ENCODE measurements around the gene LRRC8E.

The LRRC8E gene

GRCh38 chr19:7888145-7888825 lies at the start of gene LRRC8E:
Gene LRRC8E (plus strand): TSS chr19:7888510. CDS start chr19:7895604, 7,094 bp downstream.
- peak; percentile 49 for DNase-seq

GRCh38 chr19:7839476-7839875 lies 48.8 kb upstream of the LRRC8E start:
- DNase-seq: no peak

GRCh38 chr19:7840629-7841028 lies 47.7 kb upstream of the LRRC8E start:
- DNase-seq: no peak

- no peak for DNase-seq
Observed at GRCh38 chr19:7841751-7842660, 46.3 kb upstream of the LRRC8E start.

GRCh38 chr19:7842661-7843294 lies 45.5 kb upstream of the LRRC8E start:
- DNase-seq: no peak

- DNase-seq: no peak
Observed at GRCh38 chr19:7843521-7843920, 44.8 kb upstream of the LRRC8E start.

GRCh38 chr19:7844405-7844804 lies 43.9 kb upstream of the LRRC8E start:
- DNase-seq: no peak

GRCh38 chr19:7844951-7845350 lies 43.4 kb upstream of the LRRC8E start:
- no peak for DNase-seq

- DNase-seq: no peak
Observed at GRCh38 chr19:7845390-7846154, 42.7 kb upstream of the LRRC8E start.

GRCh38 chr19:7846155-7846646 lies 42.1 kb upstream of the LRRC8E start:
- DNase-seq: no peak

GRCh38 chr19:7847664-7848063 lies 40.6 kb upstream of the LRRC8E start:
- no peak for DNase-seq

- DNase-seq: no peak
Observed at GRCh38 chr19:7848779-7849457, 39.4 kb upstream of the LRRC8E start.

GRCh38 chr19:7849631-7849999 lies 38.7 kb upstream of the LRRC8E start:
- DNase-seq: no peak

GRCh38 chr19:7850000-7850813 lies 38.1 kb upstream of the LRRC8E start:
- DNase-seq: no peak

- no peak for DNase-seq
Observed at GRCh38 chr19:7850945-7851622, 37.2 kb upstream of the LRRC8E start.

GRCh38 chr19:7851623-7852500 lies 36.4 kb upstream of the LRRC8E start:
- no peak for DNase-seq

- DNase-seq: peak; percentile 67
Observed at GRCh38 chr19:7852851-7853769, 35.2 kb upstream of the LRRC8E start.

- no peak for DNase-seq
Observed at GRCh38 chr19:7853770-7854128, 34.6 kb upstream of the LRRC8E start.
